ENCODE measurements around the gene FBXW11.

GRCh38 chr5:171956887-171957495 is 49.4 kb downstream of the FBXW11 start:
- TF ChIP-seq CTCF (IDR thresholded peaks at IDR 0.05) (no peak), POLR2A (IDR thresholded peaks at IDR 0.05) (no peak)
